C4-2B (cell line): Measurements from ENCODE around the gene ENOSF1.

ENCODE experiments used
- ZFX ChIP-seq: fragments of 450-650 bp; IDR thresholded peaks from 2 replicates; pipeline ENCODE4 v1.6.1; 2017
- TF ChIP-seq, protein P1 (sequence below): fragments of 450-650 bp; conservative IDR thresholded peaks from 2 replicates; pipeline ENCODE4 v1.5.1; 2017; ENCODE audit warnings: mild to moderate bottlenecking

DNA sequence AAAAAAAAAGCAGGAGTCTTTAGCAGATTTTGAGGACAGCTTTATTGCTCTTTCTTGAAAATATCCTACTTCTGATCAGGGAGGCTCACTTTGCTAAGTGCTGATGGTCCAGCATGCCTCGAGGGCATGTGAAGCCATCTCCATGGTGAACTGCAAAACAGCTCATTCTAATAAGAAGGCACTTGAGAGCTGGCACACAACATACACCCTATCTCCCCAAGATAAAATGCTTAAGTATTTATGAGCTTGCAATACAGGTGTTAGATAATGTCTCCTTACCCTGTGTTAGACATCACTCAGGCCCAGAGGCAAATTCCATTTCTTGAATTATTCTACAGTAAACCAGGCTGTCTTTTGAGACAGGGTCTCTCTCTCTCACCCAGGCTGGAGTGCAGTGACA is 2.7 kb downstream of the ENOSF1 start:
- TF ChIP-seq, protein P1, sequence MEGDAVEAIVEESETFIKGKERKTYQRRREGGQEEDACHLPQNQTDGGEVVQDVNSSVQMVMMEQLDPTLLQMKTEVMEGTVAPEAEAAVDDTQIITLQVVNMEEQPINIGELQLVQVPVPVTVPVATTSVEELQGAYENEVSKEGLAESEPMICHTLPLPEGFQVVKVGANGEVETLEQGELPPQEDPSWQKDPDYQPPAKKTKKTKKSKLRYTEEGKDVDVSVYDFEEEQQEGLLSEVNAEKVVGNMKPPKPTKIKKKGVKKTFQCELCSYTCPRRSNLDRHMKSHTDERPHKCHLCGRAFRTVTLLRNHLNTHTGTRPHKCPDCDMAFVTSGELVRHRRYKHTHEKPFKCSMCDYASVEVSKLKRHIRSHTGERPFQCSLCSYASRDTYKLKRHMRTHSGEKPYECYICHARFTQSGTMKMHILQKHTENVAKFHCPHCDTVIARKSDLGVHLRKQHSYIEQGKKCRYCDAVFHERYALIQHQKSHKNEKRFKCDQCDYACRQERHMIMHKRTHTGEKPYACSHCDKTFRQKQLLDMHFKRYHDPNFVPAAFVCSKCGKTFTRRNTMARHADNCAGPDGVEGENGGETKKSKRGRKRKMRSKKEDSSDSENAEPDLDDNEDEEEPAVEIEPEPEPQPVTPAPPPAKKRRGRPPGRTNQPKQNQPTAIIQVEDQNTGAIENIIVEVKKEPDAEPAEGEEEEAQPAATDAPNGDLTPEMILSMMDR: no peak
- TF ChIP-seq ZFX: no peak
